IMR-90 (cell line): Measurements from ENCODE around the gene SLC35D2. TPM values are rescaled to one million over a fixed set of nuclear protein-coding genes. Genes with fewer than 3 reads are reported as not detected.

Source experiments
- ATAC-seq: fragments of 200-7000 bp; cut with Tn5 transposase; 2 replicates; pipeline ENCODE4 v1.9.1; 2020; ENCODE audit warnings: low read depth, mild to moderate bottlenecking, moderate library complexity
- BruUV-seq: library from RNA; stranded (reverse); fragments of 400-500 nt; replicated peaks from 2 replicates; lab custom pipeline; 2021; lab: Mats Ljungman, UMichigan
- CTCF ChIA-PET: fragments of 300-600 bp; formaldehyde crosslinking; extraction: SDS; loops from one replicate; lab custom pipeline; 2021; ENCODE audit warnings: antibody characterized with exemption; lab: Yijun Ruan, JAX
- POLR2A ChIA-PET: fragments of 300-600 bp; sonication (Branson Sonifier 250); formaldehyde crosslinking; loops from one replicate; lab custom pipeline; 2022; ENCODE audit warnings: antibody characterized with exemption; ENCODE audit not compliant: unreplicated experiment; lab: Charles Lee
- DNase-seq: peaks from one replicate; pipeline ENCODE4 v3.0.0; 2013
- H2AFZ ChIP-seq: replicated peaks from 2 replicates; pipeline ENCODE3; 2013; ENCODE audit warnings: low read length, mild to moderate bottlenecking; ENCODE audit not compliant: poor library complexity
- H2AK5ac ChIP-seq: 2 replicates; pipeline ENCODE4 v1.6.1; 2013; ENCODE audit warnings: low read depth, low read length, inconsistent platforms
- H2AK9ac ChIP-seq: replicated peaks from 2 replicates; pipeline ENCODE3; 2013; ENCODE audit warnings: mild to moderate bottlenecking, low read depth, low read length, moderate library complexity; ENCODE audit not compliant: poor library complexity
- H2BK120ac ChIP-seq: 2 replicates; pipeline ENCODE4 v1.6.1; 2013; ENCODE audit warnings: low read depth, low read length, inconsistent platforms
- H2BK15ac ChIP-seq: 3 replicates; pipeline ENCODE4 v1.6.1; 2013; ENCODE audit warnings: low read depth, low read length, inconsistent platforms
- H2BK20ac ChIP-seq: 2 replicates; pipeline ENCODE4 v1.6.1; 2013; ENCODE audit warnings: low read depth, mild to moderate bottlenecking, inconsistent platforms, low read length, moderate library complexity
- H2BK5ac ChIP-seq: 2 replicates; pipeline ENCODE4 v1.6.1; 2013; ENCODE audit warnings: mild to moderate bottlenecking, low read depth, low read length, inconsistent platforms; ENCODE audit not compliant: poor library complexity, severe bottlenecking
- H3K14ac ChIP-seq: replicated peaks from 2 replicates; pipeline ENCODE4 v1.6.1; 2013; ENCODE audit warnings: low read depth, low read length, inconsistent platforms
- H3K18ac ChIP-seq: 2 replicates; pipeline ENCODE4 v1.6.1; 2013; ENCODE audit warnings: low read depth, low read length, control low read depth
- H3K23ac ChIP-seq: 2 replicates; pipeline ENCODE4 v1.6.1; 2013; ENCODE audit warnings: low read depth, low read length, inconsistent platforms
- H3K27ac ChIP-seq: 2 replicates; pipeline ENCODE4 v1.5.1; 2013; ENCODE audit warnings: mild to moderate bottlenecking, control low read depth, low read length; ENCODE audit not compliant: insufficient read depth
- H3K27me3 ChIP-seq: 2 replicates; pipeline ENCODE4 v1.6.1; 2013; ENCODE audit warnings: low read length; ENCODE audit not compliant: control insufficient read depth, insufficient read depth
- H3K36me3 ChIP-seq: 2 replicates; pipeline ENCODE4 v1.6.1; 2013; ENCODE audit warnings: low read length, mixed read lengths; ENCODE audit not compliant: control insufficient read depth, insufficient read depth
- H3K4ac ChIP-seq: 2 replicates; pipeline ENCODE4 v1.6.1; 2013; ENCODE audit warnings: low read depth, low read length, inconsistent platforms
- H3K4me1 ChIP-seq: 2 replicates; pipeline ENCODE4 v1.6.1; 2013; ENCODE audit warnings: low read length, mixed read lengths; ENCODE audit not compliant: control insufficient read depth, insufficient read depth
- H3K4me2 ChIP-seq: 2 replicates; pipeline ENCODE4 v1.6.1; 2013; ENCODE audit warnings: low read depth, mild to moderate bottlenecking, control low read depth, low read length, moderate library complexity
- H3K4me3 ChIP-seq: 2 replicates; pipeline ENCODE4 v1.5.1; 2013; ENCODE audit warnings: low read depth, mild to moderate bottlenecking, control low read depth, low read length, moderate library complexity; ENCODE audit not compliant: insufficient read depth
- H3K56ac ChIP-seq: 2 replicates; pipeline ENCODE4 v1.6.1; 2013; ENCODE audit warnings: low read length, inconsistent platforms; ENCODE audit not compliant: insufficient read depth; ENCODE audit errors: extremely low read depth
- H3K79me1 ChIP-seq, 2 experiments: 2 replicates each; pipeline ENCODE4 v1.6.1; 2013; ENCODE audit warnings: low read length in 2 of 2, inconsistent platforms in 1 of 2, low read depth in 1 of 2
- H3K9ac ChIP-seq: 2 replicates; pipeline ENCODE4 v1.6.1; 2013; ENCODE audit warnings: low read depth, low read length, control low read depth
- H3K9me1 ChIP-seq: 2 replicates; pipeline ENCODE4 v1.6.1; 2013; ENCODE audit warnings: low read length, inconsistent platforms; ENCODE audit not compliant: insufficient read depth
- H3K9me3 ChIP-seq: 2 replicates; pipeline ENCODE4 v1.6.1; 2013; ENCODE audit warnings: low read length; ENCODE audit not compliant: control insufficient read depth, insufficient read depth
- H4K20me1 ChIP-seq: 2 replicates; pipeline ENCODE4 v1.6.1; 2013; ENCODE audit warnings: low read length, inconsistent platforms; ENCODE audit not compliant: insufficient read depth
- H4K5ac ChIP-seq: 2 replicates; pipeline ENCODE4 v1.6.1; 2013; ENCODE audit warnings: mild to moderate bottlenecking, low read depth, low read length, control low read depth
- H4K8ac ChIP-seq, 2 experiments: 2 replicates each; pipeline ENCODE4 v1.6.1; 2013; ENCODE audit warnings: low read depth in 2 of 2, low read length in 2 of 2, control low read depth in 1 of 2, inconsistent platforms in 1 of 2
- H4K91ac ChIP-seq: 2 replicates; pipeline ENCODE4 v1.6.1; 2013; ENCODE audit warnings: low read depth, low read length, inconsistent platforms; ENCODE audit not compliant: insufficient read depth
- MAFK ChIP-seq: IDR thresholded peaks from 2 replicates; pipeline ENCODE4 v1.6.1; 2012; ENCODE audit warnings: low read depth, low read length, improper control_type of control experiment
- RFX5 ChIP-seq: IDR thresholded peaks from 2 replicates; pipeline ENCODE4 v1.8.0; 2012; ENCODE audit warnings: low read depth, mild to moderate bottlenecking, low read length, moderate library complexity
- WGBS, 2 experiments: methylation state at CpG; one replicate each; pipeline versions ENCODE4 v1.1.5 to v1.1.7; 2013; ENCODE audit warnings: missing lambda C conversion rate in 2 of 2; ENCODE audit not compliant: insufficient read length in 1 of 2; ENCODE audit errors: extremely low coverage in 2 of 2; 5-methylcytosine and 5-hydroxymethylcytosine counted together
- dilution Hi-C: fragments of 300-500 bp; cut with HindIII; formaldehyde crosslinking; loops from one replicate; pipeline ENCODE4 v1.14.3; 2018; ENCODE audit warnings: low sequenced_read_pairs; ENCODE audit not compliant: unreplicated experiment
- in situ Hi-C: fragments of 300-500 bp; cut with MboI; formaldehyde crosslinking; loops from 3 replicates; pipeline ENCODE4 v1.14.3; 2019; ENCODE audit warnings: low sequenced_read_pairs, inconsistent platforms, mixed read lengths
- intact Hi-C: fragments of 100-400 bp; cut with micrococcal nuclease; formaldehyde crosslinking; loops from 2 replicates; pipeline ENCODE4 v1.10.0; 2022
- polyA plus RNA-seq, 3 experiments: library from polyadenylated mRNA; depleted of rRNA; stranded (reverse); fragments of >200 nt; gene quantifications; 2 replicates each; pipeline ENCODE4 v1.2.3, GENCODE V29; 2012; ENCODE audit warnings: low replicate concordance in 1 of 3
- total RNA-seq: library from RNA; depleted of rRNA; stranded (reverse); fragments of >200 nt; gene quantifications from 2 replicates; pipeline ENCODE4 v1.2.3, GENCODE V29; 2012

The SLC35D2 gene
- total and polyA plus RNA-seq, 2 of the 4 experiments (the other 2 are of a cell fraction), result 9.7 to 11.8 TPM

GRCh38 chr9:96411129-96411838 lies 27.8 kb upstream of the SLC35D2 start:
- no peaks in the 10 kb centered on the region for H3K27me3 ChIP-seq
- ATAC-seq (no peak), DNase-seq (no peak)
- intact Hi-C loops, result no loop called here
- BruUV-seq, result no TSS peak
- no peak overlapping the region for H2AFZ ChIP-seq
- H2BK15ac ChIP-seq, result no peak overlapping the region
- H3K14ac ChIP-seq, result no peak overlapping the region
- H2BK20ac ChIP-seq, result no peak overlapping the region
- no peak overlapping the region for H3K27ac ChIP-seq
- no CpG with 5 or more reads among the region's 5 CpGs for WGBS, 2 experiments
- H3K79me1 ChIP-seq, result peaks cover 21 to 34% of the 10 kb centered on the region in 2 experiments
- in situ Hi-C loops, result loop anchor here (10.0 kb wide), 1 partner anchor 244 kb away; the partner anchor contains the start of gene PRXL2C
- H3K9me1 ChIP-seq, result no peaks in the 10 kb centered on the region; the same call in 1 of the 2 replicates
- H2BK5ac ChIP-seq, result no peak overlapping the region
- H3K9me3 ChIP-seq, result no peaks in the 10 kb centered on the region
- H3K4me1 ChIP-seq, result no peaks in the 10 kb centered on the region; the same call in 1 of the 2 replicates
- no peak overlapping the region for H4K91ac ChIP-seq
- no peak overlapping the region for H3K4ac ChIP-seq
- dilution Hi-C loops, result no loop called here
- ChIA-PET POLR2A (no interaction called here), CTCF (no interaction called here)
- no peak overlapping the region for H4K8ac ChIP-seq
- H3K18ac ChIP-seq, result no peak overlapping the region
- H3K4me2 ChIP-seq, result no peak overlapping the region
- H2AK9ac ChIP-seq, result no peak overlapping the region
- no peak overlapping the region for H4K5ac ChIP-seq
- H3K23ac ChIP-seq, result no peak overlapping the region
- no peak overlapping the region for H2BK120ac ChIP-seq
- peak; percentile 12; the same call in 1 of the 2 replicates for TF ChIP-seq MAFK
- TF ChIP-seq RFX5, result no peak
- no peak overlapping the region for H2AK5ac ChIP-seq
- no peak overlapping the region for H3K4me3 ChIP-seq
- no peak overlapping the region for H3K9ac ChIP-seq
- H4K20me1 ChIP-seq, result no peaks in the 10 kb centered on the region; the same call in 1 of the 2 replicates
- no peak overlapping the region for H3K56ac ChIP-seq
- H3K36me3 ChIP-seq, result no peaks in the 10 kb centered on the region
